Type B pancreatic cell (in vitro differentiated cells): ENCODE measurements around the gene HIKESHI. TPM values are rescaled to one million over a fixed set of nuclear protein-coding genes. Genes with fewer than 3 reads are reported as not detected.
A peak's percentile ranks its signal among the peaks of the same experiment; 100 is the strongest.

ENCODE experiments used
- DNase-seq: peaks from one replicate; pipeline ENCODE4 v3.0.0; 2021; ENCODE audit warnings: mixed read lengths; ENCODE audit not compliant: unreplicated experiment; ENCODE audit errors: extremely low spot score
- H3K27ac Mint-ChIP-seq: 2 replicates; pipeline ENCODE4 v1.8.0; 2021; ENCODE audit warnings: mild to moderate bottlenecking, mixed read lengths
- H3K27me3 Mint-ChIP-seq: 2 replicates; pipeline ENCODE4 v1.8.0; 2021; ENCODE audit warnings: mixed read lengths
- H3K36me3 Mint-ChIP-seq: 2 replicates; pipeline ENCODE4 v1.8.0; 2021; ENCODE audit warnings: mixed read lengths
- H3K4me1 Mint-ChIP-seq: one replicate; pipeline ENCODE4 v1.8.0; 2021; ENCODE audit warnings: mixed read lengths; ENCODE audit not compliant: unreplicated experiment
- H3K4me3 Mint-ChIP-seq: 2 replicates; pipeline ENCODE4 v1.8.0; 2021; ENCODE audit warnings: mild to moderate bottlenecking, mixed read lengths
- H3K9me3 Mint-ChIP-seq: 2 replicates; pipeline ENCODE4 v1.8.0; 2021; ENCODE audit warnings: mixed read lengths
- CTCF ChIP-seq: fragments of 200-600 bp; sonication (generic); conservative IDR thresholded peaks from 2 replicates; pipeline ENCODE4 v1.5.0; 2021; ENCODE audit warnings: antibody characterized with exemption, mild to moderate bottlenecking
- total RNA-seq: library from RNA; stranded (reverse); gene quantifications from 2 replicates; pipeline ENCODE4 v1.2.1, GENCODE V29; 2021; ENCODE audit warnings: low replicate concordance

The HIKESHI gene
- total RNA-seq, 1 donor from 2014 or later = 40.4 TPM

- H3K9me3 Mint-ChIP-seq = peaks cover 19% of the 10 kb centered on the region
- H3K4me1 Mint-ChIP-seq = peaks cover 18% of the 10 kb centered on the region
- H3K4me3 Mint-ChIP-seq = peak within 1 kb of the TSS; percentile 80
- DNase-seq = peak; percentile 70
- peak within 1 kb of the TSS; percentile 2 for H3K27ac Mint-ChIP-seq
- no peak for TF ChIP-seq CTCF
- H3K36me3 Mint-ChIP-seq = peaks cover 9% of the 10 kb centered on the region
- no peaks in the 10 kb centered on the region for H3K27me3 Mint-ChIP-seq
Observed at GRCh38 chr11:86374586-86374985, 72.5 kb downstream of the HIKESHI start, which contains the start of gene CCDC81. CCDC81 (plus strand) TSS chr11:86374887; CDS start chr11:86375164, 277 bp downstream.

GRCh38 chr11:86377972-86378371 is 75.9 kb downstream of the HIKESHI start:
- Mint-ChIP-seq H3K27me3 (no peaks in the 10 kb centered on the region), H3K4me1 (peaks cover 4% of the 10 kb centered on the region), H3K4me3 (no peak overlapping the region), H3K27ac (no peak overlapping the region), H3K9me3 (peaks cover 4% of the 10 kb centered on the region), H3K36me3 (peaks cover 3% of the 10 kb centered on the region)
- TF ChIP-seq CTCF = no peak
- no peak for DNase-seq

GRCh38 chr11:86380295-86381059 is 78.4 kb downstream of the HIKESHI start:
- peaks cover 3% of the 10 kb centered on the region for H3K36me3 Mint-ChIP-seq
- H3K4me3 Mint-ChIP-seq = no peak overlapping the region
- H3K9me3 Mint-ChIP-seq = peaks cover 4% of the 10 kb centered on the region
- H3K27ac Mint-ChIP-seq = no peak overlapping the region
- DNase-seq = no peak
- peaks cover 3% of the 10 kb centered on the region for H3K4me1 Mint-ChIP-seq
- no peak for TF ChIP-seq CTCF
- no peaks in the 10 kb centered on the region for H3K27me3 Mint-ChIP-seq

- H3K4me1 Mint-ChIP-seq = peaks cover 11% of the 10 kb centered on the region
- H3K27me3 Mint-ChIP-seq = no peaks in the 10 kb centered on the region
- no peaks in the 10 kb centered on the region for H3K36me3 Mint-ChIP-seq
- TF ChIP-seq CTCF = no peak
- DNase-seq = no peak
- no peaks in the 10 kb centered on the region for H3K9me3 Mint-ChIP-seq
- H3K27ac Mint-ChIP-seq = no peak overlapping the region
- no peak overlapping the region for H3K4me3 Mint-ChIP-seq
Observed at GRCh38 chr11:86383041-86383955, 81.3 kb downstream of the HIKESHI start.

GRCh38 chr11:86386283-86386682 is 84.2 kb downstream of the HIKESHI start:
- no peak for TF ChIP-seq CTCF
- DNase-seq = no peak
- H3K9me3 Mint-ChIP-seq = no peaks in the 10 kb centered on the region
- peaks cover 11% of the 10 kb centered on the region for H3K4me1 Mint-ChIP-seq
- no peak overlapping the region for H3K4me3 Mint-ChIP-seq
- H3K27ac Mint-ChIP-seq = no peak overlapping the region
- no peaks in the 10 kb centered on the region for H3K27me3 Mint-ChIP-seq
- H3K36me3 Mint-ChIP-seq = no peaks in the 10 kb centered on the region
